ENCODE data around the gene DNAJC13.

DNA sequence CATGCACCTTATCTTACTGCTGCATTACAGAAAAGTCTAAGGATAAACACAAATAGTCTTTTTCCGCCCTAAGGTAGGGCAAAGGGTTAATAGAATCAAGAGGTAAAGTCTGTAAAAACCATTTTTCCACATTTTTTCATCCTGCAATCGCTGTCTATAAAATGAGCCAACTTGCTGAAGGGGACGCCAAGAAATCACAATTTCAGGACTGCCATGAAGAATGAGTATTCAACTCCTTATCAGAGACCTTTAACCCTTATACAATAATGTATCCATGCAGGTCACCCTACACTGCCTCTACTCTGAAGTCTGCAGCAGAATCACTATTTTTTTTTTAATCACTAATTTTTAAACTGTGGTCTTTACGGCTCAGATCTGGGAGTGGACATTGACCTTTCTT, 1.1 kb upstream of the DNAJC13 start:
- no peak for TF ChIP-seq EZH2 (IDR thresholded peaks at IDR 0.05; ENCODE audit: low read length, unreplicated experiment)
- TF ChIP-seq, protein P1, sequence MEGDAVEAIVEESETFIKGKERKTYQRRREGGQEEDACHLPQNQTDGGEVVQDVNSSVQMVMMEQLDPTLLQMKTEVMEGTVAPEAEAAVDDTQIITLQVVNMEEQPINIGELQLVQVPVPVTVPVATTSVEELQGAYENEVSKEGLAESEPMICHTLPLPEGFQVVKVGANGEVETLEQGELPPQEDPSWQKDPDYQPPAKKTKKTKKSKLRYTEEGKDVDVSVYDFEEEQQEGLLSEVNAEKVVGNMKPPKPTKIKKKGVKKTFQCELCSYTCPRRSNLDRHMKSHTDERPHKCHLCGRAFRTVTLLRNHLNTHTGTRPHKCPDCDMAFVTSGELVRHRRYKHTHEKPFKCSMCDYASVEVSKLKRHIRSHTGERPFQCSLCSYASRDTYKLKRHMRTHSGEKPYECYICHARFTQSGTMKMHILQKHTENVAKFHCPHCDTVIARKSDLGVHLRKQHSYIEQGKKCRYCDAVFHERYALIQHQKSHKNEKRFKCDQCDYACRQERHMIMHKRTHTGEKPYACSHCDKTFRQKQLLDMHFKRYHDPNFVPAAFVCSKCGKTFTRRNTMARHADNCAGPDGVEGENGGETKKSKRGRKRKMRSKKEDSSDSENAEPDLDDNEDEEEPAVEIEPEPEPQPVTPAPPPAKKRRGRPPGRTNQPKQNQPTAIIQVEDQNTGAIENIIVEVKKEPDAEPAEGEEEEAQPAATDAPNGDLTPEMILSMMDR (conservative IDR thresholded peaks at IDR 0.05; ENCODE audit: low read depth, low read length), result no peak
